D721Med (cell line): ENCODE results near the gene CCDC92.

ENCODE experiments used
- DNase-seq: peaks from one replicate; pipeline ENCODE4 v3.0.0; 2011; ENCODE audit warnings: low spot score; ENCODE audit not compliant: insufficient read length
- FAIRE-seq: peaks from 2 replicates; lab custom pipeline; 2011; peaks lifted over from hg19 to GRCh38; lab: Jason Lieb, UNC
- CTCF ChIP-seq: IDR thresholded peaks from 2 replicates; pipeline ENCODE4 v1.5.1; 2012; ENCODE audit warnings: mild to moderate bottlenecking, control low read depth; ENCODE audit not compliant: insufficient read depth; ENCODE audit errors: missing control alignments

The CCDC92 gene

GRCh38 chr12:124001343-124001742 is 28.7 kb upstream of the CCDC92 start:
- FAIRE-seq (no peak), DNase-seq (no peak)
- TF ChIP-seq CTCF, result no peak

DNA sequence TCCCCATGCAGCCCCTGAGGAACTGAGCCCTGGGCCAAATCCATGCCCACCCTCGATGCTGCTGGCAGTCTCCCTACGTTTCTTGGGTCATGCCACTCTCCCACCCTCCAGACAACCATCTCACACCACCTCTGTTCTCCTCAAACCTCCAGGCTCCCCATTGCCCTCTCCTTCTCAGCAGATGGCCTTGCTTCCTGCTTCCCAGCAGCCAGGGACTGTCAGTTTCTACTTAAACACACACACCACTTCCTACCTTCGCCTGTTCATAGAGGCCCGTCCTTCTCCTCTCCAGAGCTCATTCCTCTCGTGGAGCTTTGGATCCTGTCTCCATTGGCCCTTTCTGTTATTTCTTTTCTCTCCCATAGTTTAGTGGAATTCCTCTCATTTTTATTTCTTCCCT is 27.5 kb upstream of the CCDC92 start:
- FAIRE-seq, result no peak
- TF ChIP-seq CTCF, result no peak

DNA sequence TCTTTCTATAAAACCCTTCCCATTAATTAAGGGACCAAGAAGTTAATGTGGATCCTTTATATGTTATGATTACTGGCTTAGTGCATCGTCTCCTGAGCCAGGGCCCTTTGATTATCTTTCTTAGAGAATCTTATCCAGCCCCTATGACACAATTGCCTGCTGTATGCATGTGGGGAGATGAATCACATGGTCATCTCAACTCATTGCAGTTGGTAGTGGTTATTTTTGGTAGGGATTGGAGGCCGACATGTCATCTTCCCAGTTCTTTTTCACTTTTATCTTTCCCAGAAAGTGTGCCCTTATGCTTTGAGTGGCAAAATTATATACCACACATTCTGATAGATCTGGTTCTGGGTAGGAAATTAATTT is 26.3 kb upstream of the CCDC92 start:
- FAIRE-seq (no peak), DNase-seq (no peak)
- no peak for TF ChIP-seq CTCF

More for the DNA sequence above, 27.5 kb upstream of the CCDC92 start:
- no peak for DNase-seq

GRCh38 chr12:123998344-123998990 is 25.8 kb upstream of the CCDC92 start:
- FAIRE-seq (no peak), DNase-seq (no peak)
- no peak for TF ChIP-seq CTCF

- TF ChIP-seq CTCF, result no peak
- FAIRE-seq (no peak), DNase-seq (no peak)
These were observed 25.3 kb upstream of the CCDC92 start for GRCh38 chr12:123997908-123998307.

DNA sequence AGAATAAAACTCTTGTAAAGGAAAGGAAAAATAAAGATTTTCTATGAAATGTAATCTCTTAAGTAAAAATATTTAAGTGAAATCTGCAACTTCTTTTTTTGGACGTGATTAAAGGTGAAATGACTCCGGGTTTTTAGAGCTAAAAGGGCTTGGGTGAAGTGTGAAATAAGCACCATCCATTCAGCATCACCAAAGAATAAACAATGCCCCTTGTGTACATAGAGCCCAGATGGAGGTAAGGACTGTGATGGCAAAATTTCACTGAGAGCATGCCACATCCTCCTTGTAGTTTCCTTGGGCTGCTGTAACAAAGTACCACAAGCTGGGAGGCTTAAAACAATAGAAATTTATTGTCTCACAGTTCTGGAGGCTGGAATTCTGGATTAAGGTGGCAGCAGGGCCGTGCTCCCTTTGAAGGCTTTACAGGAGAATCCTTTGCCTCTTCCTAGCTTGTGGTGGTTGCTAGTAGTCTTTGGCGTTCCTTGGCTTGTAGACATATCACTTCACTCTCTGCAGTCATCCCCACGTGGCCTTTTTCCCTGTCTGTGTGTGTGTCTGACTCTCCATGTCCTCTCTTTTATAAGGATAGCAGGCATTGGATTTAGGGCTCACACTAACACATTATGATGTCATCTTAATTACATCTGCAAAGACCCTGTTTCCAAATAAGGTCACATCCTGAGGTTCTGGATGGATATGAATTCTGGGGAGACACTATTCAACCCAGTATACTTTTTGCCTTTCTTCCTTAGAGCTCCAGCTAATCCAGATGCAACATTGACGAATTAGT is 24.6 kb upstream of the CCDC92 start:
- no peak for FAIRE-seq
- DNase-seq, result no peak
- no peak for TF ChIP-seq CTCF

GRCh38 chr12:123996581-123996980 is 23.9 kb upstream of the CCDC92 start:
- FAIRE-seq (no peak), DNase-seq (no peak)
- no peak for TF ChIP-seq CTCF
